BLaER1 (cell line): Measurements from ENCODE around the gene HEATR3.

ENCODE experiments used
- H3K27ac ChIP-seq: shearing (Covaris generic); formaldehyde crosslinking; 2 replicates; pipeline ENCODE4 v1.8.1; 2022
- H3K27me3 ChIP-seq: shearing (Covaris generic); formaldehyde crosslinking; 2 replicates; pipeline ENCODE4 v1.8.1; 2022
- H3K36me3 ChIP-seq: shearing (Covaris generic); formaldehyde crosslinking; 2 replicates; pipeline ENCODE4 v1.8.1; 2022
- H3K4me1 ChIP-seq: shearing (Covaris generic); formaldehyde crosslinking; 2 replicates; pipeline ENCODE4 v1.8.1; 2022
- H3K4me2 ChIP-seq: shearing (Covaris generic); formaldehyde crosslinking; 2 replicates; pipeline ENCODE4 v1.8.1; 2022
- H3K4me3 ChIP-seq: shearing (Covaris generic); formaldehyde crosslinking; 2 replicates; pipeline ENCODE4 v1.8.1; 2022
- H3K9ac ChIP-seq: shearing (Covaris generic); formaldehyde crosslinking; 2 replicates; pipeline ENCODE4 v1.8.1; 2022
- H3K9me3 ChIP-seq: shearing (Covaris generic); formaldehyde crosslinking; 2 replicates; pipeline ENCODE4 v1.8.1; 2022
- H4K20me1 ChIP-seq: shearing (Covaris generic); formaldehyde crosslinking; 2 replicates; pipeline ENCODE4 v1.8.1; 2022
- Cebpa-rat ChIP-seq: shearing (Covaris generic); IDR thresholded peaks from 2 replicates; pipeline ENCODE4 v1.8.1; 2022

HEATR3 gene

GRCh38 chr16:50151322-50151721 lies 85.6 kb downstream of the HEATR3 start:
- H3K36me3 ChIP-seq: no peaks in the 10 kb centered on the region
- peaks cover 43% of the 10 kb centered on the region for H3K4me1 ChIP-seq
- no peak overlapping the region for H3K9ac ChIP-seq
- no peak overlapping the region for H3K27ac ChIP-seq
- H4K20me1 ChIP-seq: peaks cover 30% of the 10 kb centered on the region
- H3K9me3 ChIP-seq: no peaks in the 10 kb centered on the region
- H3K27me3 ChIP-seq: no peaks in the 10 kb centered on the region
- no peak overlapping the region for H3K4me2 ChIP-seq
- TF ChIP-seq Cebpa-rat: no peak
- no peak overlapping the region for H3K4me3 ChIP-seq

- H3K4me3 ChIP-seq: peak overlapping the region; percentile 98; the same call in 1 of the 2 replicates
- peak overlapping the region; percentile 93 for H3K4me2 ChIP-seq
- H3K27me3 ChIP-seq: no peaks in the 10 kb centered on the region
- no peaks in the 10 kb centered on the region for H3K9me3 ChIP-seq
- H3K36me3 ChIP-seq: no peaks in the 10 kb centered on the region
- peaks cover 44% of the 10 kb centered on the region for H3K4me1 ChIP-seq
- TF ChIP-seq Cebpa-rat: no peak
- peak overlapping the region; percentile 93; the same call in 1 of the 2 replicates for H3K27ac ChIP-seq
- H3K9ac ChIP-seq: peak overlapping the region; percentile 89
- peaks cover 34% of the 10 kb centered on the region for H4K20me1 ChIP-seq
These were observed 86.0 kb downstream of the HEATR3 start for GRCh38 chr16:50151756-50152155.

- Histone ChIP-seq H3K4me3 (peak overlapping the region; percentile 98), H3K4me1 (peaks cover 40% of the 10 kb centered on the region), H3K9me3 (no peaks in the 10 kb centered on the region), H3K27ac (peak overlapping the region; percentile 93), H3K27me3 (no peaks in the 10 kb centered on the region), H3K4me2 (peak overlapping the region; percentile 93), H3K9ac (peak overlapping the region; percentile 89), H3K36me3 (no peaks in the 10 kb centered on the region), H4K20me1 (peaks cover 40% of the 10 kb centered on the region)
- TF ChIP-seq Cebpa-rat: no peak
These were observed 86.6 kb downstream of the HEATR3 start for GRCh38 chr16:50152351-50152806.

- Histone ChIP-seq H3K27me3 (no peaks in the 10 kb centered on the region), H3K9ac (peak within 1 kb of the TSS; percentile 89), H3K4me1 (peaks cover 40% of the 10 kb centered on the region), H3K4me3 (peak within 1 kb of the TSS; percentile 98), H3K27ac (peak within 1 kb of the TSS; percentile 93), H3K36me3 (no peaks in the 10 kb centered on the region), H4K20me1 (peaks cover 47% of the 10 kb centered on the region), H3K4me2 (peak within 1 kb of the TSS; percentile 100), H3K9me3 (no peaks in the 10 kb centered on the region)
- TF ChIP-seq Cebpa-rat: no peak
These were observed 87.2 kb downstream of the HEATR3 start, which contains the start of gene TENT4B for GRCh38 chr16:50152807-50153595. Gene TENT4B, plus strand, starts transcription at chr16:50153306. Its CDS starts 316 bp downstream, at chr16:50153622.

GRCh38 chr16:50153596-50154419 lies 88.0 kb downstream of the HEATR3 start:
- Histone ChIP-seq H3K27me3 (no peaks in the 10 kb centered on the region), H3K9me3 (no peaks in the 10 kb centered on the region), H3K4me3 (peak overlapping the region; percentile 98), H3K4me2 (peak overlapping the region; percentile 100), H3K4me1 (peaks cover 40% of the 10 kb centered on the region), H3K9ac (peak overlapping the region; percentile 88), H4K20me1 (peaks cover 55% of the 10 kb centered on the region), H3K36me3 (no peaks in the 10 kb centered on the region; the same call in 1 of the 2 replicates), H3K27ac (peak overlapping the region; percentile 80)
- no peak for TF ChIP-seq Cebpa-rat

GRCh38 chr16:50154420-50154950 lies 88.7 kb downstream of the HEATR3 start:
- Histone ChIP-seq H3K36me3 (no peaks in the 10 kb centered on the region; the same call in 1 of the 2 replicates), H3K9ac (peak overlapping the region; percentile 88), H3K27me3 (no peaks in the 10 kb centered on the region), H3K27ac (0 out of 2 replicates have a peak overlapping the region, but pooled peaks have one; percentile 80), H3K9me3 (no peaks in the 10 kb centered on the region), H3K4me1 (peaks cover 40% of the 10 kb centered on the region), H3K4me2 (peak overlapping the region; percentile 100), H3K4me3 (peak overlapping the region; percentile 98), H4K20me1 (peaks cover 62% of the 10 kb centered on the region)
- no peak for TF ChIP-seq Cebpa-rat

- H3K9me3 ChIP-seq: no peaks in the 10 kb centered on the region
- peak overlapping the region; percentile 98; the same call in 1 of the 2 replicates for H3K4me3 ChIP-seq
- H3K36me3 ChIP-seq: no peaks in the 10 kb centered on the region; the same call in 1 of the 2 replicates
- H3K27me3 ChIP-seq: no peaks in the 10 kb centered on the region
- peaks cover 76% of the 10 kb centered on the region for H4K20me1 ChIP-seq
- peak overlapping the region; percentile 100 for H3K4me2 ChIP-seq
- H3K9ac ChIP-seq: no peak overlapping the region
- H3K27ac ChIP-seq: no peak overlapping the region
- H3K4me1 ChIP-seq: peaks cover 40% of the 10 kb centered on the region
- TF ChIP-seq Cebpa-rat: no peak
These were observed 90.2 kb downstream of the HEATR3 start for GRCh38 chr16:50155925-50156324.
